ENCODE data around the gene DCUN1D4. TPM values are rescaled to one million over a fixed set of nuclear protein-coding genes. Genes with fewer than 3 reads are reported as not detected.

Gene DCUN1D4
- total RNA-seq, 1 donor = 60.4 TPM

- no peaks in the 10 kb centered on the region for H4K20me1 ChIP-seq (ENCODE audit: insufficient read depth, low read length)
Observed at GRCh38 chr4:51831133-51831532, 11.8 kb upstream of the DCUN1D4 start.

GRCh38 chr4:51833236-51833635, 9.7 kb upstream of the DCUN1D4 start:
- no peaks in the 10 kb centered on the region for H3K36me3 ChIP-seq (ENCODE audit: insufficient read depth, low read length)
- peak; percentile 49 for DNase-seq (ENCODE audit: insufficient read length, low spot score, missing footprints)
- no peaks in the 10 kb centered on the region for H3K9me3 ChIP-seq (ENCODE audit: low read depth, low read length)
- H3K27ac ChIP-seq (ENCODE audit: low read depth, low read length) = no peak overlapping the region
- H4K20me1 ChIP-seq (ENCODE audit: insufficient read depth, low read length) = no peaks in the 10 kb centered on the region
- TF ChIP-seq CTCF (IDR thresholded peaks at IDR 0.05; ENCODE audit: extremely low read depth, low read depth, low read length) = no peak
- peaks cover 3% of the 10 kb centered on the region for H3K27me3 ChIP-seq (ENCODE audit: insufficient read depth, low read length)
- H3K4me2 ChIP-seq (ENCODE audit: insufficient read depth, low read length) = no peak overlapping the region
- no peaks in the 10 kb centered on the region for H3K4me1 ChIP-seq (ENCODE audit: insufficient read depth, low read length)
- no peak overlapping the region for H3K4me3 ChIP-seq (ENCODE audit: insufficient read depth, low read length)
- H3K79me2 ChIP-seq (ENCODE audit: insufficient read depth, low read length) = no peaks in the 10 kb centered on the region
- no peak overlapping the region for H2AFZ ChIP-seq (ENCODE audit: low read length)

More at GRCh38 chr4:51831133-51831532, 11.8 kb upstream of the DCUN1D4 start:
- Histone ChIP-seq H3K27ac (ENCODE audit: low read depth, low read length) (no peak overlapping the region), H3K36me3 (ENCODE audit: insufficient read depth, low read length) (no peaks in the 10 kb centered on the region), H3K4me2 (ENCODE audit: insufficient read depth, low read length) (no peak overlapping the region), H3K4me3 (ENCODE audit: insufficient read depth, low read length) (no peak overlapping the region), H3K79me2 (ENCODE audit: insufficient read depth, low read length) (no peaks in the 10 kb centered on the region), H2AFZ (ENCODE audit: low read length) (no peak overlapping the region), H3K4me1 (ENCODE audit: insufficient read depth, low read length) (no peaks in the 10 kb centered on the region), H3K9me3 (ENCODE audit: low read depth, low read length) (no peaks in the 10 kb centered on the region), H3K27me3 (ENCODE audit: insufficient read depth, low read length) (peaks cover 6% of the 10 kb centered on the region)
- DNase-seq (ENCODE audit: insufficient read length, low spot score, missing footprints) = peak; percentile 74
- TF ChIP-seq CTCF (IDR thresholded peaks at IDR 0.05; ENCODE audit: extremely low read depth, low read depth, low read length) = peak; percentile 83

DNA sequence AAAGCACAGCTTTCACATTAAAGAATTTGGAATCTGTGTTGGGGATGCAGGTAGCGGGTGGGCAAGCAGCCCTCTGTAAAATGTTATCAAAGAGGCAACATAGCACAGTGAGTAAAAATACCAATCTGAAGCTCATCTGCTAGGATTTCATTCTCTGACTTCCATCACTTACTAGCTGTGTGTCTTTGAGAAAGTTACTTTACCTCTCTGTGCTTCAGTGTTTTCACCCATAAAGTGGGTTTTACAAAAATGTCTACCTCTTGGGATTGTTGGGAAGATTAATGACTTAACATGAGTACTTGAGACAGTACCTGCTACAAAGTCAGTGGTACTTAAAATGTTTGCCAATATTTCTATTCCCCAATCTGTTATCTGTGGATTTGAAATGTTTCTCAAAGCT, 7.9 kb upstream of the DCUN1D4 start:
- H3K9me3 ChIP-seq (ENCODE audit: low read depth, low read length) = no peaks in the 10 kb centered on the region
- no peaks in the 10 kb centered on the region for H3K36me3 ChIP-seq (ENCODE audit: insufficient read depth, low read length)
- H3K79me2 ChIP-seq (ENCODE audit: insufficient read depth, low read length) = no peaks in the 10 kb centered on the region
- no peak overlapping the region for H3K27ac ChIP-seq (ENCODE audit: low read depth, low read length)
- no peak for DNase-seq (ENCODE audit: insufficient read length, low spot score, missing footprints)
- no peak overlapping the region for H3K4me2 ChIP-seq (ENCODE audit: insufficient read depth, low read length)
- no peaks in the 10 kb centered on the region for H3K27me3 ChIP-seq (ENCODE audit: insufficient read depth, low read length)
- no peaks in the 10 kb centered on the region for H4K20me1 ChIP-seq (ENCODE audit: insufficient read depth, low read length)
- no peak overlapping the region for H3K4me3 ChIP-seq (ENCODE audit: insufficient read depth, low read length)
- no peak overlapping the region for H2AFZ ChIP-seq (ENCODE audit: low read length)
- TF ChIP-seq CTCF (IDR thresholded peaks at IDR 0.05; ENCODE audit: extremely low read depth, low read depth, low read length) = no peak
- no peaks in the 10 kb centered on the region for H3K4me1 ChIP-seq (ENCODE audit: insufficient read depth, low read length)

DNA sequence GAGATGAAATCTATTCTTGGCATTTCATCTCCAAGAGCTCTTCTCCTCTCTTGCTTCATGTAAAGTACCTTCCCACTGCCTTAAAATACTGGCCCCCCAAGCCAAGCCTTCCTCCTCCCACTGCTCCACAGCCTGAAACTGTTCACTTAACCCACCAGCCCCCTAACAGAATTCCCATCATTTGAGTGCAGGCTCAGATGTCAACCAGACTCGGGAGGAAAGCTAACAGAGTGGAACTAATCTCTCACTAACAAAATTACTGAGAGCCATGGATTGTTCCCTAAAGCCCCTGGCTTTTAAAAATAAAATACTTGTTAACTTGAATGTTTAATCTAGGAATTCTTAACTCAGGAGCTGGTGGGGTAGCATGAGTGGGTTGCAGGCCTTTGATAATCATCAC, 7.1 kb upstream of the DCUN1D4 start:
- no peaks in the 10 kb centered on the region for H3K27me3 ChIP-seq (ENCODE audit: insufficient read depth, low read length)
- H3K79me2 ChIP-seq (ENCODE audit: insufficient read depth, low read length) = no peaks in the 10 kb centered on the region
- H3K9me3 ChIP-seq (ENCODE audit: low read depth, low read length) = no peaks in the 10 kb centered on the region
- H3K4me2 ChIP-seq (ENCODE audit: insufficient read depth, low read length) = no peak overlapping the region
- DNase-seq (ENCODE audit: insufficient read length, low spot score, missing footprints) = no peak
- H4K20me1 ChIP-seq (ENCODE audit: insufficient read depth, low read length) = no peaks in the 10 kb centered on the region
- no peaks in the 10 kb centered on the region for H3K36me3 ChIP-seq (ENCODE audit: insufficient read depth, low read length)
- peaks cover 5% of the 10 kb centered on the region for H3K4me1 ChIP-seq (ENCODE audit: insufficient read depth, low read length)
- no peak for TF ChIP-seq CTCF (IDR thresholded peaks at IDR 0.05; ENCODE audit: extremely low read depth, low read depth, low read length)
- H3K4me3 ChIP-seq (ENCODE audit: insufficient read depth, low read length) = no peak overlapping the region
- H2AFZ ChIP-seq (ENCODE audit: low read length) = no peak overlapping the region
- no peak overlapping the region for H3K27ac ChIP-seq (ENCODE audit: low read depth, low read length)

Measured in osteoblast (primary cell).